Peyer's patch (tissue), 4 donors: Measurements from ENCODE around the gene SPRR2G. TPM values are rescaled to one million over a fixed set of nuclear protein-coding genes. Genes with fewer than 3 reads are reported as not detected.
"Not testable (repeated sequence)": the region's sequence is repeated elsewhere in the genome, so short reads cannot be mapped to it uniquely, and the experiment has no call there.

Experiments
- DNase-seq, 3 donors: peaks; one replicate each; pipeline ENCODE4 v3.0.0-alpha.2; 2017 to 2019
- H3K27ac ChIP-seq, 4 donors: fragments of 200-600 bp; sonication (generic); one replicate each; pipeline ENCODE4 v1.5.1; 2016 to 2019
- H3K27me3 ChIP-seq, 2 donors: fragments of 200-600 bp; sonication (generic); one replicate each; pipeline ENCODE4 v1.5.1; 2019
- H3K36me3 ChIP-seq, 3 donors: fragments of 200-600 bp; sonication (generic); one replicate each; pipeline ENCODE4 v1.5.1; 2016 to 2019
- H3K4me1 ChIP-seq, 4 donors: fragments of 200-600 bp; sonication (generic); one replicate each; pipeline ENCODE4 v1.5.1; 2016 to 2019
- H3K4me3 ChIP-seq, 4 donors: fragments of 200-600 bp; sonication (generic); 1 replicate in 3 of 4; 2 replicates in 1 of 4; pipeline ENCODE4 v1.5.1; 2016 to 2019; ENCODE audit warnings: mild to moderate bottlenecking in 1 of 4
- H3K9me3 ChIP-seq, 4 donors: fragments of 200-600 bp; sonication (generic); one replicate each; pipeline ENCODE4 v1.5.1; 2016 to 2019; ENCODE audit warnings: mild to moderate bottlenecking in 1 of 4
- CTCF ChIP-seq, 6 experiments: fragments of 450-650 bp in 4 of 6; fragments of 200-600 bp in 2 of 6; sonication (generic) in 1 of 6; IDR thresholded peaks; one replicate each; pipeline ENCODE4 v1.5.1; 2017 to 2019; ENCODE audit warnings: antibody characterized with exemption in 6 of 6, mild to moderate bottlenecking in 3 of 6, moderate library complexity in 1 of 6
- POLR2A ChIP-seq, 2 donors: fragments of 450-650 bp; IDR thresholded peaks; one replicate each; pipeline ENCODE4 v1.5.1; 2017; ENCODE audit warnings: antibody characterized with exemption in 2 of 2, mild to moderate bottlenecking in 2 of 2, moderate library complexity in 2 of 2
- total RNA-seq, 4 donors: library from RNA; depleted of rRNA; stranded (reverse); fragments of >200 nt; gene quantifications; one replicate each; pipeline ENCODE4 v1.1.0, GENCODE V29; 2016

SPRR2G gene
- total RNA-seq, 4 donors from 2014 or later, result not detected

- Histone ChIP-seq H3K27ac (no peak overlapping the region), H3K36me3 (no peaks in the 10 kb centered on the region), H3K9me3 (no peaks in the 10 kb centered on the region), H3K4me1 (no peaks in the 10 kb centered on the region), H3K4me3 (no peak overlapping the region), H3K27me3 (no peaks in the 10 kb centered on the region)
- DNase-seq, result no peak
- TF ChIP-seq POLR2A (IDR thresholded peaks at IDR 0.05) (no peak), CTCF (IDR thresholded peaks at IDR 0.05) (no peak)
These were observed 25.2 kb downstream of the SPRR2G start for GRCh38 chr1:153125536-153125935.

- not testable (repeated sequence) for H3K4me3 ChIP-seq, H3K27ac ChIP-seq, H3K9me3 ChIP-seq, H3K4me1 ChIP-seq, DNase-seq, H3K27me3 ChIP-seq, H3K36me3 ChIP-seq
These were observed 26.9 kb downstream of the SPRR2G start for GRCh38 chr1:153123793-153124192.

GRCh38 chr1:153122831-153123421, 27.8 kb downstream of the SPRR2G start:
- no peaks in the 10 kb centered on the region for H3K36me3 ChIP-seq
- DNase-seq, result no peak
- H3K27me3 ChIP-seq, result no peaks in the 10 kb centered on the region
- no peak overlapping the region for H3K27ac ChIP-seq
- H3K4me3 ChIP-seq, result no peak overlapping the region
- no peak for TF ChIP-seq CTCF (IDR thresholded peaks at IDR 0.05)
- TF ChIP-seq POLR2A (IDR thresholded peaks at IDR 0.05), result no peak
- no peaks in the 10 kb centered on the region for H3K4me1 ChIP-seq
- H3K9me3 ChIP-seq, result no peaks in the 10 kb centered on the region

GRCh38 chr1:153120945-153121344, 29.7 kb downstream of the SPRR2G start:
- H3K36me3 ChIP-seq, result no peaks in the 10 kb centered on the region
- TF ChIP-seq CTCF (IDR thresholded peaks at IDR 0.05) (no peak), POLR2A (IDR thresholded peaks at IDR 0.05) (no peak)

GRCh38 chr1:153119491-153119971, 31.2 kb downstream of the SPRR2G start:
- H3K4me3 ChIP-seq, result no peak overlapping the region
- no peak for TF ChIP-seq CTCF (IDR thresholded peaks at IDR 0.05)
- TF ChIP-seq POLR2A (IDR thresholded peaks at IDR 0.05), result no peak
- no peak overlapping the region for H3K27ac ChIP-seq
- H3K4me1 ChIP-seq, result no peaks in the 10 kb centered on the region
- H3K9me3 ChIP-seq, result no peaks in the 10 kb centered on the region
- H3K27me3 ChIP-seq, result no peaks in the 10 kb centered on the region
- DNase-seq, result no peak
- H3K36me3 ChIP-seq, result no peaks in the 10 kb centered on the region

More at GRCh38 chr1:153120945-153121344, 29.7 kb downstream of the SPRR2G start:
- Histone ChIP-seq H3K4me1 (no peaks in the 10 kb centered on the region), H3K4me3 (no peak overlapping the region), H3K27me3 (no peaks in the 10 kb centered on the region), H3K9me3 (no peaks in the 10 kb centered on the region), H3K27ac (no peak overlapping the region)
- DNase-seq, result no peak

GRCh38 chr1:153115264-153115663, 35.4 kb downstream of the SPRR2G start:
- not testable (repeated sequence) for H3K9me3 ChIP-seq, DNase-seq, H3K27ac ChIP-seq, H3K4me1 ChIP-seq, H3K4me3 ChIP-seq, H3K36me3 ChIP-seq, H3K27me3 ChIP-seq

GRCh38 chr1:153113416-153113815, 37.3 kb downstream of the SPRR2G start, which contains the start of gene SPRR2F:
TSS of gene SPRR2F (minus strand) at chr1:153113516. CDS start at chr1:153112733, 783 bp downstream.
- no peaks in the 10 kb centered on the region for H3K27me3 ChIP-seq
- no peaks in the 10 kb centered on the region for H3K36me3 ChIP-seq
- no peak within 1 kb of the TSS for H3K4me3 ChIP-seq
- no peaks in the 10 kb centered on the region for H3K4me1 ChIP-seq
- no peak for TF ChIP-seq POLR2A (IDR thresholded peaks at IDR 0.05)
- TF ChIP-seq CTCF (IDR thresholded peaks at IDR 0.05), result no peak
- no peak for DNase-seq
- no peaks in the 10 kb centered on the region for H3K9me3 ChIP-seq
- H3K27ac ChIP-seq, result no peak within 1 kb of the TSS

- H3K27me3 ChIP-seq, DNase-seq, H3K4me3 ChIP-seq, H3K4me1 ChIP-seq, H3K36me3 ChIP-seq, H3K9me3 ChIP-seq, H3K27ac ChIP-seq: not testable (repeated sequence)
These were observed 38.2 kb downstream of the SPRR2G start for GRCh38 chr1:153112454-153112853.
